ENCODE results near the gene KANSL1. TPM values are rescaled to one million over a fixed set of nuclear protein-coding genes. Genes with fewer than 3 reads are reported as not detected.

Gene KANSL1
- total RNA-seq, 1 donor from 2014 or later = 56.2 TPM

GRCh38 chr17:46170639-46171429 is 22.4 kb downstream of the KANSL1 start:
- Histone ChIP-seq H3K4me3 (ENCODE audit: low read depth, low read length) (no peak overlapping the region), H3K36me3 (ENCODE audit: control insufficient read depth, insufficient read depth, low read length) (peaks cover 1% of the 10 kb centered on the region), H3K27me3 (ENCODE audit: control insufficient read depth, insufficient read depth, low read length) (no peaks in the 10 kb centered on the region)
- TF ChIP-seq CTCF (IDR thresholded peaks at IDR 0.05; ENCODE audit: insufficient read depth, low read length, poor library complexity, severe bottlenecking) = no peak
- DNase-seq (ENCODE audit: low read depth) = no peak

DNA sequence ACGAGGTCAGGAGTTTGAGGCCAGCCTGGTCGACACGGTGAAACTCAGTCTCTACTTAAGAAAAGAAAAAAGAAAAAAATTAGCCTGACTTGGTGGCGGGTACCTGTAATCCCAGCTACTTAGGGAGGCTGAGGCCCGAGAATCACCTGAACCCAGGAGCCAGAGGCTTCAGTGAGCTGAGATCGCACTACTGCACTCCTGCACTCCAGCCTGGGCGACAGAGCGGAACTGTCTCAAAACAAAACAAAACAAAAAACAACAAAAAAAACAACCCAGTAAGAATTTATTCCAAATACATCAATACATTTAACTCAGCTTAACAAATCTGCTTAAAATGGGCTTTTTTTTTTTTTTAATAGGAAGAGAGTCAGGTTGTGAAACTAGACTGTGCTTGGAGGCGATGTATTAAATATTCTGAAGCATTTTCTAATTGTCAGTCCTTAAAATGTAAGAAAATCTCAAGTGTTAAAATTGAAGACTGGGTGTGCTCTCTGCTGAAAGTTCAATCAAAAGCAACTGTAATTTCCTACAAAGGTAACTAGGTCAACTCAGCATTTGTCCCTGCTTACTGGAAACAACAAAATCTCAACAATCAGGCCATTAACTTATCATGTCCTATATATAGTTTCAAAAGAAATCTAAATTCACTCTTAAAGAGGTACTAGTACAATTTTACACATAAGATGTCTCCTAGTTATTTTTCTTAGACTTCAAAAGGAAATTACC is 23.2 kb downstream of the KANSL1 start:
- Histone ChIP-seq H3K27me3 (ENCODE audit: control insufficient read depth, insufficient read depth, low read length) (no peaks in the 10 kb centered on the region), H3K36me3 (ENCODE audit: control insufficient read depth, insufficient read depth, low read length) (peaks cover 1% of the 10 kb centered on the region), H3K4me3 (ENCODE audit: low read depth, low read length) (no peak overlapping the region)
- DNase-seq (ENCODE audit: low read depth) = no peak
- no peak for TF ChIP-seq CTCF (IDR thresholded peaks at IDR 0.05; ENCODE audit: insufficient read depth, low read length, poor library complexity, severe bottlenecking)

DNA sequence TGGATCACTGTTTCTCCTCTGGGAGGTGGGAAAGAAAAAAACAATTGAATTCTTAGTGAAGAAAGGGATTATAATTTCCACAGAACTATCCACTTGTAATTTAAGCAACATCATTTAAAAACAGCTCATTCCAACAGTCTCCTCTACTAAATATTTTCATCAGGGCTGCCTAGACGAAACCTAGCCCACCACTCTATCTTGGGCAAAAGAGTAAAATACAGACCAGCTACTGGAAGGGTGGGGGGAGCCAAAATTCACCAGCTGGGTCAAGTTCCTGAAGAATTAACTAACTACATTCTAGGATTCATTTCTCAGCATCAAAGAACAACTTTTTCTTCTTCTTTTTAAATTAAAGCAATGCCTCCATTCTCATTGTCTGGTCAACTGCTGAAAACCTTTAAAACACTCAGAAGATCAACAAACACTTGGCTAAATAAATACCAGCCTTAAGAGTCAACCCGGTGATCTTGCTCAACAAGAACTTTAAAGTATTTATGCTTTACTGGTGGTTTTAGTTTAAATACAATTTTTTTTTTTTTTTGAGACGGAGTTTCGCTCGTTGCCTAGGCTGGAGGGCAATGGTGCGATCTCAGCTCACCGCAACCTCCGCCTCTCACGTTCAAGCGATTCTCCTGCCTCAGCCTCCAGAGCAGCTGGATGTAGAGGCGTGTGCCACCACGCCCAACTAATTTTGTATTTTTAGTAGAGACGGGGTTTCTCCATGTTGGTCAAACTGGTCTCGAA is 25.2 kb downstream of the KANSL1 start:
- Histone ChIP-seq H3K27me3 (ENCODE audit: control insufficient read depth, insufficient read depth, low read length) (no peaks in the 10 kb centered on the region), H3K36me3 (ENCODE audit: control insufficient read depth, insufficient read depth, low read length) (peaks cover 1% of the 10 kb centered on the region), H3K4me3 (ENCODE audit: low read depth, low read length) (no peak overlapping the region)
- DNase-seq (ENCODE audit: low read depth) = no peak
- TF ChIP-seq CTCF (IDR thresholded peaks at IDR 0.05; ENCODE audit: insufficient read depth, low read length, poor library complexity, severe bottlenecking) = no peak

GRCh38 chr17:46167267-46167666 is 26.0 kb downstream of the KANSL1 start:
- no peak for DNase-seq (ENCODE audit: low read depth)
- TF ChIP-seq CTCF (IDR thresholded peaks at IDR 0.05; ENCODE audit: insufficient read depth, low read length, poor library complexity, severe bottlenecking) = no peak

DNA sequence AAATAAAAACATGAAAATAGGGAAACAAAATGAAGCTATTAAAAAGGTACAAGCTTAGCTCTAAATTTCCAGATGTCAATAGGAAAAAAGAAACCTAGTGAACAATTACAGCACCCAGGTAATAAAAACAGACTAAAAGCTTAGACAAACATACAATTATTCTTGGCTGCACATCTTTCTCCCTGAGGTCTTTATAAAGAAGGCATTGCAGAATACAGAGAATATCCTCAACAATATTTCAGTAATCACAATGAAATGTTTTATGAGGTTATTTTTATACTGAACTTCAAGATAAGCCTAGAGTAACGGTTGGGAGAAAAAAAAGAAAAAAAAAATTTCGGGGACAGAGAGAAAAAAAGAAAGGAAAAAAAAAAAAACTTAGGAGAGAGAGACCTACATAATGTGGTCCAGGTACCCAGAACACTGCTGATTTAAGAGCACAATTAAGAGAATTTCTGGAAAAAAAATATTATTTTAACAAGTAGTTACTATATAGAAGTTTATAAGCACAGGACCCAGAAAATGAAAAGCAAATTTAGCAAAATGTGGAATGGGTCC is 26.5 kb downstream of the KANSL1 start:
- Histone ChIP-seq H3K4me3 (ENCODE audit: low read depth, low read length) (no peak overlapping the region), H3K27me3 (ENCODE audit: control insufficient read depth, insufficient read depth, low read length) (no peaks in the 10 kb centered on the region), H3K36me3 (ENCODE audit: control insufficient read depth, insufficient read depth, low read length) (peaks cover 1% of the 10 kb centered on the region)
- DNase-seq (ENCODE audit: low read depth) = no peak
- no peak for TF ChIP-seq CTCF (IDR thresholded peaks at IDR 0.05; ENCODE audit: insufficient read depth, low read length, poor library complexity, severe bottlenecking)

More at GRCh38 chr17:46167267-46167666, 26.0 kb downstream of the KANSL1 start:
- Histone ChIP-seq H3K36me3 (ENCODE audit: control insufficient read depth, insufficient read depth, low read length) (peaks cover 1% of the 10 kb centered on the region), H3K4me3 (ENCODE audit: low read depth, low read length) (no peak overlapping the region), H3K27me3 (ENCODE audit: control insufficient read depth, insufficient read depth, low read length) (no peaks in the 10 kb centered on the region)
